SK-N-SH (cell line): Measurements from ENCODE around the gene IGF2BP2.

Experiments used
- EP300 ChIP-seq, 2 experiments: IDR thresholded peaks; 2 replicates each; pipeline versions ENCODE4 v1.4.0 to v1.6.1; 2012; ENCODE audit warnings: borderline replicate concordance in 1 of 2, low read depth in 1 of 2, low read length in 1 of 2
- EZH2phosphoT487 ChIP-seq: fragments of 200-600 bp; sonication (generic); IDR thresholded peaks from 2 replicates; pipeline ENCODE4 v1.6.1; 2017; ENCODE audit warnings: low read depth, mixed run types, mild to moderate bottlenecking, antibody characterized with exemption, moderate library complexity, borderline replicate concordance
- FOSL2 ChIP-seq: IDR thresholded peaks from 2 replicates; pipeline ENCODE4 v1.4.0; 2012; ENCODE audit warnings: low read depth, mild to moderate bottlenecking, moderate library complexity, borderline replicate concordance
- NRF1 ChIP-seq: IDR thresholded peaks from 2 replicates; pipeline ENCODE4 v1.6.1; 2012; ENCODE audit warnings: low read depth, mild to moderate bottlenecking, low read length
- SIN3A ChIP-seq: IDR thresholded peaks from 2 replicates; pipeline ENCODE4 v1.6.1; 2012; ENCODE audit warnings: low read depth, mild to moderate bottlenecking, low read length, moderate library complexity, borderline replicate concordance
- TF ChIP-seq, protein P1 (sequence below): fragments of 200-600 bp; sonication (generic); IDR thresholded peaks from 2 replicates; pipeline ENCODE4 v1.6.1; 2017; ENCODE audit warnings: antibody characterized with exemption, mild to moderate bottlenecking, moderate library complexity
- TF ChIP-seq, protein P2 (sequence below): IDR thresholded peaks from 2 replicates; pipeline ENCODE4 v1.4.0; 2012; ENCODE audit warnings: low read depth, borderline replicate concordance
- TF ChIP-seq, protein P3 (sequence below): IDR thresholded peaks from 2 replicates; pipeline ENCODE4; 2012
- TF ChIP-seq, protein P4 (sequence below): IDR thresholded peaks from 2 replicates; pipeline ENCODE4 v1.4.0; 2012; ENCODE audit warnings: low read depth

DNA sequence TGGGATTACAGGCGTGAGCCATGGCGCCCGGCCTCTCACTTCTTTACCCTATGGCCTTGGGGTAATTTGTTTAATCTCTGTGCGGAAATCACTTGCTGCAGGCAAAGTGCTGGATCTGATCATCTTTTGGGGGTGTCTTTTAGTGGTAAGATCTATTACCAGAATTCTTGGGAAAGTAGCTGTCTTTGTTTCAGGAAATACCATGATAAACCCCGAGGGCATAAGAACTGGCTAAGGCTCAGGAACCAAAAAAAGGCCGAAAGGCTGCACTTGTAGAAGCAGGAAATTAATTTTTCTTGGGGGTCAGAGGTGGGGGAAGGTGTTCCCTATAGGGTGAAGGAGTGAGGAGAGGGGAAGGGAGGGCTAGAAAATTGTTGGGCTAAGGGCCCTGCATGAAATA is 22.7 kb upstream of the IGF2BP2 start:
- TF ChIP-seq, protein P1, sequence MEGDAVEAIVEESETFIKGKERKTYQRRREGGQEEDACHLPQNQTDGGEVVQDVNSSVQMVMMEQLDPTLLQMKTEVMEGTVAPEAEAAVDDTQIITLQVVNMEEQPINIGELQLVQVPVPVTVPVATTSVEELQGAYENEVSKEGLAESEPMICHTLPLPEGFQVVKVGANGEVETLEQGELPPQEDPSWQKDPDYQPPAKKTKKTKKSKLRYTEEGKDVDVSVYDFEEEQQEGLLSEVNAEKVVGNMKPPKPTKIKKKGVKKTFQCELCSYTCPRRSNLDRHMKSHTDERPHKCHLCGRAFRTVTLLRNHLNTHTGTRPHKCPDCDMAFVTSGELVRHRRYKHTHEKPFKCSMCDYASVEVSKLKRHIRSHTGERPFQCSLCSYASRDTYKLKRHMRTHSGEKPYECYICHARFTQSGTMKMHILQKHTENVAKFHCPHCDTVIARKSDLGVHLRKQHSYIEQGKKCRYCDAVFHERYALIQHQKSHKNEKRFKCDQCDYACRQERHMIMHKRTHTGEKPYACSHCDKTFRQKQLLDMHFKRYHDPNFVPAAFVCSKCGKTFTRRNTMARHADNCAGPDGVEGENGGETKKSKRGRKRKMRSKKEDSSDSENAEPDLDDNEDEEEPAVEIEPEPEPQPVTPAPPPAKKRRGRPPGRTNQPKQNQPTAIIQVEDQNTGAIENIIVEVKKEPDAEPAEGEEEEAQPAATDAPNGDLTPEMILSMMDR: no peak
- TF ChIP-seq, protein P2, sequence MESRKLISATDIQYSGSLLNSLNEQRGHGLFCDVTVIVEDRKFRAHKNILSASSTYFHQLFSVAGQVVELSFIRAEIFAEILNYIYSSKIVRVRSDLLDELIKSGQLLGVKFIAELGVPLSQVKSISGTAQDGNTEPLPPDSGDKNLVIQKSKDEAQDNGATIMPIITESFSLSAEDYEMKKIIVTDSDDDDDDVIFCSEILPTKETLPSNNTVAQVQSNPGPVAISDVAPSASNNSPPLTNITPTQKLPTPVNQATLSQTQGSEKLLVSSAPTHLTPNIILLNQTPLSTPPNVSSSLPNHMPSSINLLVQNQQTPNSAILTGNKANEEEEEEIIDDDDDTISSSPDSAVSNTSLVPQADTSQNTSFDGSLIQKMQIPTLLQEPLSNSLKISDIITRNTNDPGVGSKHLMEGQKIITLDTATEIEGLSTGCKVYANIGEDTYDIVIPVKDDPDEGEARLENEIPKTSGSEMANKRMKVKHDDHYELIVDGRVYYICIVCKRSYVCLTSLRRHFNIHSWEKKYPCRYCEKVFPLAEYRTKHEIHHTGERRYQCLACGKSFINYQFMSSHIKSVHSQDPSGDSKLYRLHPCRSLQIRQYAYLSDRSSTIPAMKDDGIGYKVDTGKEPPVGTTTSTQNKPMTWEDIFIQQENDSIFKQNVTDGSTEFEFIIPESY: no peak
- TF ChIP-seq SIN3A (no peak), EP300 (IDR thresholded peaks at IDR 0.05; ENCODE audit: borderline replicate concordance in 1 of 2, low read depth in 1 of 2, low read length in 1 of 2) (no peak), NRF1 (no peak), EZH2phosphoT487 (no peak), FOSL2 (no peak)
- TF ChIP-seq, protein P3, sequence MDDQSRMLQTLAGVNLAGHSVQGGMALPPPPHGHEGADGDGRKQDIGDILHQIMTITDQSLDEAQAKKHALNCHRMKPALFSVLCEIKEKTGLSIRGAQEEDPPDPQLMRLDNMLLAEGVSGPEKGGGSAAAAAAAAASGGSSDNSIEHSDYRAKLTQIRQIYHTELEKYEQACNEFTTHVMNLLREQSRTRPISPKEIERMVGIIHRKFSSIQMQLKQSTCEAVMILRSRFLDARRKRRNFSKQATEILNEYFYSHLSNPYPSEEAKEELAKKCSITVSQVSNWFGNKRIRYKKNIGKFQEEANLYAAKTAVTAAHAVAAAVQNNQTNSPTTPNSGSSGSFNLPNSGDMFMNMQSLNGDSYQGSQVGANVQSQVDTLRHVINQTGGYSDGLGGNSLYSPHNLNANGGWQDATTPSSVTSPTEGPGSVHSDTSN: no peak
- TF ChIP-seq, protein P4, sequence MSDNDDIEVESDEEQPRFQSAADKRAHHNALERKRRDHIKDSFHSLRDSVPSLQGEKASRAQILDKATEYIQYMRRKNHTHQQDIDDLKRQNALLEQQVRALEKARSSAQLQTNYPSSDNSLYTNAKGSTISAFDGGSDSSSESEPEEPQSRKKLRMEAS: no peak
